Measurements from ENCODE around the gene TNFSF18. TPM values are rescaled to one million over a fixed set of nuclear protein-coding genes. Genes with fewer than 3 reads are reported as not detected.

TNFSF18 gene
- total RNA-seq, 1 donor from 2014 or later, result not detected

GRCh38 chr1:173049322-173049633 is 1.5 kb downstream of the TNFSF18 start:
- Histone ChIP-seq H3K4me3 (ENCODE audit: low read depth, low read length) (no peak overlapping the region), H3K36me3 (ENCODE audit: control insufficient read depth, insufficient read depth, low read length) (no peaks in the 10 kb centered on the region), H3K27me3 (ENCODE audit: control insufficient read depth, insufficient read depth, low read length) (no peaks in the 10 kb centered on the region)
- DNase-seq (ENCODE audit: low read depth), result no peak
- TF ChIP-seq, protein P1, sequence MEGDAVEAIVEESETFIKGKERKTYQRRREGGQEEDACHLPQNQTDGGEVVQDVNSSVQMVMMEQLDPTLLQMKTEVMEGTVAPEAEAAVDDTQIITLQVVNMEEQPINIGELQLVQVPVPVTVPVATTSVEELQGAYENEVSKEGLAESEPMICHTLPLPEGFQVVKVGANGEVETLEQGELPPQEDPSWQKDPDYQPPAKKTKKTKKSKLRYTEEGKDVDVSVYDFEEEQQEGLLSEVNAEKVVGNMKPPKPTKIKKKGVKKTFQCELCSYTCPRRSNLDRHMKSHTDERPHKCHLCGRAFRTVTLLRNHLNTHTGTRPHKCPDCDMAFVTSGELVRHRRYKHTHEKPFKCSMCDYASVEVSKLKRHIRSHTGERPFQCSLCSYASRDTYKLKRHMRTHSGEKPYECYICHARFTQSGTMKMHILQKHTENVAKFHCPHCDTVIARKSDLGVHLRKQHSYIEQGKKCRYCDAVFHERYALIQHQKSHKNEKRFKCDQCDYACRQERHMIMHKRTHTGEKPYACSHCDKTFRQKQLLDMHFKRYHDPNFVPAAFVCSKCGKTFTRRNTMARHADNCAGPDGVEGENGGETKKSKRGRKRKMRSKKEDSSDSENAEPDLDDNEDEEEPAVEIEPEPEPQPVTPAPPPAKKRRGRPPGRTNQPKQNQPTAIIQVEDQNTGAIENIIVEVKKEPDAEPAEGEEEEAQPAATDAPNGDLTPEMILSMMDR (IDR thresholded peaks at IDR 0.05; ENCODE audit: insufficient read depth, low read length, poor library complexity, severe bottlenecking), result no peak

DNA sequence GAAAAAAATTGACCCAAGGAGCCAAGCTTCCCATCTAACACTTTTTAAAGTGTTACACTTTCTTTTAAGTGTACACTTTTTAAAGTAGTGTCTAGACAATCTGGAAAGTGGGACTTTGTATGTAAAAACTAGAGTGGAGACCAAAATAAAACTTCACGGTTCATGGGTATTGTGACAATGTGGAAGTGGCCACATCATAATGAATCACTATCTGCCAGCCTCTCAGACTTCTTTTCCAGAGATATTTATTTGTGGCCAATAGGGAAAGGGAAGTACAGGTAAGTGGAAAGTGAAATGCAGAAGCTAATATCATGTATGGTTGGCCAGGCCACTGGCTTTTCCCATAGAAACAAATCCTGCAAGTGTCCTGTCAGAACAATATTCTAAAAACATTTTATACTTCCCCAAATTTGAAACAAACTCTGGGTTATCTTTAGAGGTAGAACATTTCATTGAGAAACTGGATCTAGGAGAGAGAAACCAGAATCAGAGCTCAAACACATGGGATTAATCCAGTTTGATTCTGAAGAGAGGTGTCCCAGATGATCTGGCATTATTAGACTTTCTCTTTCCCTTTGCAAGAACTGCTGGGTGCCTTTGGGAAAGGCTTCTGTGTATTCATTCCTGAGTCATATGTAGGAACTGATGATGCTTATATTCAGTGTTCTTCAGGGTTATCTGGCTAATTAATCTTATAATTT is 2.0 kb downstream of the TNFSF18 start:
- Histone ChIP-seq H3K36me3 (ENCODE audit: control insufficient read depth, insufficient read depth, low read length) (no peaks in the 10 kb centered on the region), H3K27me3 (ENCODE audit: control insufficient read depth, insufficient read depth, low read length) (no peaks in the 10 kb centered on the region), H3K4me3 (ENCODE audit: low read depth, low read length) (no peak overlapping the region)
- TF ChIP-seq, protein P1 (IDR thresholded peaks at IDR 0.05; ENCODE audit: insufficient read depth, low read length, poor library complexity, severe bottlenecking), result no peak
- DNase-seq (ENCODE audit: low read depth), result no peak

DNA sequence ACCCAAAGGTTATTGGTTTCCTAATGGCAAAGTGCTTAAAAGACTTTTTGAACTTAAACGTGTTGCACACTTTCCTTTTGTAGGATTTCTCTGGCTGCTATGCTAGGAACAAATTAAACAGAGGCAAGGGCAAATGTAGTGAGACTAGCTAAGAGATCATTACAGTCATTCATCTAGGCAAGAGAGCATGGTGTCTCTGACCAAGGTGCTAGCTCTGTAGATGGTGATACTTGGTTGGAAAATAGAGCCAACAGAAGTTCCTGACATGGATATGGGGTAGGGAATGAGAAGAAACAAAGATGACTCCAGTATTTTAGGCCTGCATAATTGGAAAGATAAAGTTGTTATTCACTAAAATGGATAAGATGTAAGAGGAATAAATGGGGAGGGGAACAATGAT is 6.1 kb downstream of the TNFSF18 start:
- Histone ChIP-seq H3K36me3 (ENCODE audit: control insufficient read depth, insufficient read depth, low read length) (no peaks in the 10 kb centered on the region), H3K4me3 (ENCODE audit: low read depth, low read length) (no peak overlapping the region), H3K27me3 (ENCODE audit: control insufficient read depth, insufficient read depth, low read length) (no peaks in the 10 kb centered on the region)
- DNase-seq (ENCODE audit: low read depth), result no peak
- TF ChIP-seq, protein P1 (IDR thresholded peaks at IDR 0.05; ENCODE audit: insufficient read depth, low read length, poor library complexity, severe bottlenecking), result no peak

DNA sequence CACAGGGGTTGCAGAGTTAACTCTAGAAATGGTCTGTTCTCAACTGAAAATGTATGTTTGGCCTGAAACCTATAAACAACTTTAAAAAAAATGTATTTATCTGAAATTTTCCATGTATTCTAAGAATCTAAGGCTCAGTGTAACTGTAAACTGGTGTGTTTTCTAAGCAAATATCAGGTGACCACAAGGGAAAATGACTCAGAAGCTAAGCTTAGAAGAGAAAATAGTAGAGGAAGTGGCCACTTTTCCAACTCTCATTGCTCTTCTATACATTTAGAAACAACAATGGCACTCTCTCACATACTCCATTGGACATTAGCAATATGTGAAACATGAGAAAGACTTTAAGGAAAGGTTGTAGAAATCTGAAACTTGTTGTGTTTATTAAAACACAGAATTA is 7.5 kb downstream of the TNFSF18 start:
- Histone ChIP-seq H3K4me3 (ENCODE audit: low read depth, low read length) (no peak overlapping the region), H3K27me3 (ENCODE audit: control insufficient read depth, insufficient read depth, low read length) (no peaks in the 10 kb centered on the region), H3K36me3 (ENCODE audit: control insufficient read depth, insufficient read depth, low read length) (no peaks in the 10 kb centered on the region)
- TF ChIP-seq, protein P1 (IDR thresholded peaks at IDR 0.05; ENCODE audit: insufficient read depth, low read length, poor library complexity, severe bottlenecking), result no peak
- no peak for DNase-seq (ENCODE audit: low read depth)

GRCh38 chr1:173042806-173043205 is 7.9 kb downstream of the TNFSF18 start:
- TF ChIP-seq, protein P1 (IDR thresholded peaks at IDR 0.05; ENCODE audit: insufficient read depth, low read length, poor library complexity, severe bottlenecking), result no peak
- Histone ChIP-seq H3K27me3 (ENCODE audit: control insufficient read depth, insufficient read depth, low read length) (no peaks in the 10 kb centered on the region), H3K36me3 (ENCODE audit: control insufficient read depth, insufficient read depth, low read length) (no peaks in the 10 kb centered on the region), H3K4me3 (ENCODE audit: low read depth, low read length) (no peak overlapping the region)
- no peak for DNase-seq (ENCODE audit: low read depth)

- no peak for DNase-seq (ENCODE audit: low read depth)
- TF ChIP-seq, protein P1 (IDR thresholded peaks at IDR 0.05; ENCODE audit: insufficient read depth, low read length, poor library complexity, severe bottlenecking), result no peak
- no peaks in the 10 kb centered on the region for H3K27me3 ChIP-seq (ENCODE audit: control insufficient read depth, insufficient read depth, low read length)
- no peak overlapping the region for H3K4me3 ChIP-seq (ENCODE audit: low read depth, low read length)
- no peaks in the 10 kb centered on the region for H3K36me3 ChIP-seq (ENCODE audit: control insufficient read depth, insufficient read depth, low read length)
Measured at GRCh38 chr1:173039626-173040025, 11.1 kb downstream of the TNFSF18 start.

Data from kidney epithelial cell (primary cell).